ENCODE results near the gene LCN12.
"Not testable (repeated sequence)": the region's sequence is repeated elsewhere in the genome, so short reads cannot be mapped to it uniquely, and the experiment has no call there.

Gene LCN12

DNA sequence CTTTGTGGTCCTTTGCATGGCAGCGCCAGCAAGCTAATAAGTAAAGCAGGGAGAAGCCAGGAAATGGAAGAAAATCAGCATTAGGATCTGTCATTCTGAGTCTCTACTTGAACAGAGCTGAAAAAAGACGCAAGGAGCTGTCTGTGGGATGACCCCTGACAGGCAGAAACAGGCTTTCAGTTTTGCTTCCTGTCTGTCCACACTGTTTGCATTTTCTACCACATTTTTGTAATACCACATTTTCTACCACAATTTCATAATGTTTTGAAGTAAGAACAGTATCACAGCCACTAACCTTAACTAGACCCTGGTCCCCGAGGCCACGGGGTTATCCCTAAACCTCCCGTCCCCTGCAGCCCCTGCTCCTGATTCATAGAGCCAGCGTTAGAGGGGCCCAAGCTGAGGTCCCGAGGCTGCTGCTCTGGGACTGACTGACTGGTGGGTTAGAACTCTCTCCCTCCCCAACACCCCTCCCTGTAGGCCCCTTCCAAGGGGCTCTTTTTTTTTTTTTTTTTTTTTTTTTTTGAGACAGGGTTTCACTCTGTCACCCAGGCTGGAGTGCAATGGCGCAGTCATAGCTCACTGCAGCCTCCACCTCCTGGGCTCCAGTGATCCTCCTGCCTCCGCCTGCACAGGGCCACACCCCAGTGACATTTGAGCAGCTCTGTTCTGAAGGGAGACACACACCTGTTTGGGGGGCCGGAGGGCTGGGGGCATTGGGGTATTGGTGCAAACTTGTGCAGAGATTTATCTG, 48.3 kb downstream of the LCN12 start:
- DNase-seq (ENCODE audit: low read depth): peak; percentile 75
- no peak overlapping the region for H3K4me3 ChIP-seq (ENCODE audit: low read length)
- no peaks in the 10 kb centered on the region for H3K9me3 ChIP-seq (ENCODE audit: control insufficient read depth, low read length)
- H3K4me1 ChIP-seq (ENCODE audit: control insufficient read depth, insufficient read depth, low read length): peaks cover 29% of the 10 kb centered on the region
- H3K27me3 ChIP-seq (replicated peaks; ENCODE audit: control insufficient read depth, insufficient read depth, low read length): no peaks in the 10 kb centered on the region
- peak overlapping the region; percentile 67 for H3K9ac ChIP-seq (ENCODE audit: low read length)
- no peaks in the 10 kb centered on the region for H3K36me3 ChIP-seq (ENCODE audit: control insufficient read depth, insufficient read depth, low read length, severe bottlenecking)

DNA sequence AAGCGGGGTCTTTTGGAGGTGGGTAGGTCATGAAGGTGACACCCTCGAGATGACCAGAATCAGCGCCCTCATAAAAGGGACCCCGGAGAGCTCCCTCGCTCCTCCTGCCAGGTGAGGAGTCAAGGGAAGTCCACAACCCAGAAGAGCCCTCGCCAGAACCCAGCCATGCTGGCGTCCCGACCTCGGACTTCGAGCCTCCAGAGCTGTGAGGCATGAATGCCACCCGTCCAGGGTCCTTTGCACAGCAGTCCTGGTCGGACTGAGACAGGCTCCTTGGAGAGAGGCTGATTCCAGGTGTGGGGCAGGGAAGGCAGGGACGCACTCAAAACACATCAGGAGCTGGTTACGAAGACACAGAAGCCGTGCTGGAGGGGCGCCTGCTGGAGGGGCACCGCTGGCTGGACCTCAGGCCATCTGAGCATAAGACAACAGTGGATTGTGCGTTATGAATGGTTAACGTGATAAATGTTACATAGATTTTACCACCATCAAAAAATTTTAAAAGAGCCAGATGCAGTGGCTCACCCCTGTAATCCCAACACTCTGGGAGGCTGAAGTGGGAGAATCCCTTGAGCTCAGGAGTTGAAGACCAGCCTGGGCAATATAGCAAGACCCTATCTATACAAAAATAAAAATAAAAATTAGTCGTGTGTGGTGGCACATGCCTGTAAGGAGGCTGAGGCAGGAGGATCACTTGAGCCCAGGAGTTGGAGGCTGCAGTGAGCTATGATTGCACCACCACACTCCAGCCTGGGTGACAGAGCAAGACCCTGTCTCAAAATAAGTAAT, 50.0 kb downstream of the LCN12 start:
- no peak for DNase-seq (ENCODE audit: low read depth)
- no peak overlapping the region for H3K9ac ChIP-seq (ENCODE audit: low read length)
- no peaks in the 10 kb centered on the region for H3K9me3 ChIP-seq (ENCODE audit: control insufficient read depth, low read length)
- no peaks in the 10 kb centered on the region for H3K36me3 ChIP-seq (ENCODE audit: control insufficient read depth, insufficient read depth, low read length, severe bottlenecking)
- peaks cover 21% of the 10 kb centered on the region for H3K4me1 ChIP-seq (ENCODE audit: control insufficient read depth, insufficient read depth, low read length)
- no peaks in the 10 kb centered on the region for H3K27me3 ChIP-seq (replicated peaks; ENCODE audit: control insufficient read depth, insufficient read depth, low read length)
- H3K4me3 ChIP-seq (ENCODE audit: low read length): no peak overlapping the region

DNA sequence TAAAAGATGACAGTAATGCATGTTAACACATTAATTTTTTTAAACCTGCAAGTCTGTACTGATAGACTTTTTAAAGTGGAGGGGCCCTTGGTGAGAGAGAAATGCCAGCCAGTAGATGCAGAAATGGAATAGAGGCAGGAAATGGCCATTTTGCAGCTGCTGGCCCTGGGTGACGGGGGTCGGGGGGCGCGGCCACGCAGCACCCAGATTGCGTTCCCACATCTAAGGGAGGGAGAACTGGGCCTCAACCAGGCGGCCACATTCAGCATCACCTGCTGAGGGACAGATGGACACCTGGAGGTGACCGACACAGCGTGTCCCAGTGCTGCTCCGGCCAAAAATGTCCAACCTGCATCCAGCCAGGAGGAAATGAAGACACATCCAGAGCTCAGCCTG, 50.6 kb downstream of the LCN12 start:
- no peak for DNase-seq (ENCODE audit: low read depth)
- Histone ChIP-seq H3K9ac (ENCODE audit: low read length) (no peak overlapping the region), H3K9me3 (ENCODE audit: control insufficient read depth, low read length) (no peaks in the 10 kb centered on the region), H3K4me1 (ENCODE audit: control insufficient read depth, insufficient read depth, low read length) (peaks cover 21% of the 10 kb centered on the region), H3K4me3 (ENCODE audit: low read length) (no peak overlapping the region), H3K36me3 (ENCODE audit: control insufficient read depth, insufficient read depth, low read length, severe bottlenecking) (no peaks in the 10 kb centered on the region), H3K27me3 (replicated peaks; ENCODE audit: control insufficient read depth, insufficient read depth, low read length) (no peaks in the 10 kb centered on the region)

DNA sequence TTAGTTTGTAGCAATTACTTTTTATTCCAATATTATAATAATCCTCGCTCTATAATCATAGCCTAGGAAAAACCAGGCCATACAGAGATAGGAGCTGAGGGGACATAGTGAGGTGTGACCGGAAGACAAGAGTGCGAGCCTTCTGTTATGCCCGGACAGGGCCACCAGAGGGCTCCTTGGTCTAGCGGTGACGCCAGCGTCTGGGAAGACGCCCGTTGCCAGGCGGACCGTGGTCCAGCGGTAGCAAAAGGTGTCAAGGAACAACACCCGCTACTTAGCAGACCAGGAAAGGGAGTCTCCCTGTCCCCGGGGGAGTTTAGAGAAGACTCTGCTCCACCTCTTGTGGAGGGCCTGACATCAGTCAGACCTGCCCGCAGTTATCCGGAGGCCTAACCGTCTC, 52.2 kb downstream of the LCN12 start:
- H3K4me1 ChIP-seq (ENCODE audit: control insufficient read depth, insufficient read depth, low read length): peaks cover 11% of the 10 kb centered on the region
- DNase-seq (ENCODE audit: low read depth); H3K9ac ChIP-seq (ENCODE audit: low read length); H3K27me3 ChIP-seq (replicated peaks; ENCODE audit: control insufficient read depth, insufficient read depth, low read length); H3K36me3 ChIP-seq (ENCODE audit: control insufficient read depth, insufficient read depth, low read length, severe bottlenecking); H3K9me3 ChIP-seq (ENCODE audit: control insufficient read depth, low read length); H3K4me3 ChIP-seq (ENCODE audit: low read length): not testable (repeated sequence)
